MCF 10A (cell line): ENCODE measurements around the gene TMEM87B. TPM values are rescaled to one million over a fixed set of nuclear protein-coding genes. Genes with fewer than 3 reads are reported as not detected.

Source experiments
- Bru-seq: library from RNA; stranded (reverse); fragments of 400-500 nt; gene quantifications from one replicate; lab custom pipeline; 2021; lab: Mats Ljungman, UMichigan
- BruChase-seq, 2 experiments: library from RNA; stranded (reverse); fragments of 400-500 nt; gene quantifications; one replicate each; lab custom pipeline; 2021; lab: Mats Ljungman, UMichigan
- BruUV-seq: library from RNA; stranded (reverse); fragments of 400-500 nt; replicated peaks from 2 replicates; lab custom pipeline; 2021; lab: Mats Ljungman, UMichigan
- CTCF ChIA-PET: fragments of 300-600 bp; sonication (Branson Sonifier 250); formaldehyde crosslinking; extraction: SDS; loops from one replicate; lab custom pipeline; 2021; ENCODE audit warnings: antibody characterized with exemption, inconsistent platforms; lab: Yijun Ruan, JAX
- POLR2A ChIA-PET: fragments of 300-600, 350-650 bp; sonication (Branson Sonifier 250); formaldehyde crosslinking; extraction: SDS; loops from one replicate; lab custom pipeline; 2020; ENCODE audit warnings: antibody characterized with exemption, inconsistent platforms; lab: Yijun Ruan, JAX
- DNase-seq: peaks from one replicate; pipeline ENCODE4 v3.0.0-alpha.2; 2018; ENCODE audit not compliant: unreplicated experiment
- H3K27ac Mint-ChIP-seq: one replicate; pipeline ENCODE4 v1.8.0; 2022; ENCODE audit warnings: mild to moderate bottlenecking, low read depth, mixed read lengths; ENCODE audit not compliant: unreplicated experiment
- H3K27me3 Mint-ChIP-seq: one replicate; pipeline ENCODE4 v1.8.0; 2022; ENCODE audit warnings: mixed read lengths; ENCODE audit not compliant: insufficient read depth, unreplicated experiment
- H3K36me3 Mint-ChIP-seq: one replicate; pipeline ENCODE4 v1.8.0; 2022; ENCODE audit warnings: mild to moderate bottlenecking, moderate library complexity, mixed read lengths; ENCODE audit not compliant: insufficient read depth, unreplicated experiment
- H3K4me1 Mint-ChIP-seq: one replicate; pipeline ENCODE4 v1.8.0; 2022; ENCODE audit warnings: mixed read lengths; ENCODE audit not compliant: insufficient read depth, unreplicated experiment
- H3K4me3 Mint-ChIP-seq: one replicate; pipeline ENCODE4 v1.8.0; 2022; ENCODE audit warnings: mild to moderate bottlenecking, moderate library complexity, mixed read lengths; ENCODE audit not compliant: unreplicated experiment
- H3K9me3 Mint-ChIP-seq: one replicate; pipeline ENCODE4 v1.8.0; 2022; ENCODE audit warnings: mixed read lengths; ENCODE audit not compliant: unreplicated experiment
- CTCF ChIP-seq: fragments of 200-600 bp; IDR thresholded peaks from one replicate; pipeline ENCODE4 v1.8.0; 2022; ENCODE audit warnings: antibody characterized with exemption, mild to moderate bottlenecking; ENCODE audit not compliant: unreplicated experiment
- intact Hi-C: fragments of 100-400 bp; cut with micrococcal nuclease; formaldehyde crosslinking; loops from 2 replicates; pipeline ENCODE4 v1.14.1; 2022
- long read RNA-seq: library from polyadenylated mRNA; stranded (forward); transcript quantifications from one replicate; pipeline ENCODE4 v2.0.0, GENCODE V29; 2022
- total RNA-seq: library from RNA; stranded (reverse); gene quantifications from 2 replicates; pipeline ENCODE4 v1.2.3, GENCODE V29; 2022

TMEM87B gene
- 29.1 and 39.2 TPM in 2 replicates for total RNA-seq
- percentile 79 among the genes with signal in this experiment for Bru-seq, nascent RNA
- BruChase-seq, experiment 1, labeled RNA remaining after a 6-hour chase = percentile 83 among the genes with signal in this experiment
- percentile 85 among the genes with signal in this experiment for BruChase-seq, experiment 2, labeled RNA remaining after a 2-hour chase
- long read RNA-seq, full-length matches to known transcripts = 92 of 113 reads
- long read RNA-seq, partial matches to known transcripts = 6 of 113 reads
- long read RNA-seq, other reads (novel, unspliced or antisense) = 15 of 113 reads

- peak within 1 kb of the TSS; percentile 96 for H3K4me3 Mint-ChIP-seq
- ChIA-PET POLR2A (interaction anchor here (0.5 to 3.8 kb wide), 16 partner anchors 9 to 1022 kb away, joined by 3 to 33 read pairs (median 5); partner anchors contain the start of gene ANAPC1), CTCF (interaction anchor here (0.5 to 9.3 kb wide), 4 partner anchors 16 to 171 kb away, joined by 3 to 151 read pairs (median 4); partner anchors contain the start of gene ANAPC1)
- H3K4me1 Mint-ChIP-seq = peaks cover 34% of the 10 kb centered on the region
- no peaks in the 10 kb centered on the region for H3K27me3 Mint-ChIP-seq
- intact Hi-C loops = loop anchor here (5.0 kb wide), 1 partner anchor 527 kb away; the partner anchor contains the start of gene CHCHD5
- no TSS peak for BruUV-seq
- peaks cover 21% of the 10 kb centered on the region for H3K36me3 Mint-ChIP-seq
- no peak for TF ChIP-seq CTCF
- H3K27ac Mint-ChIP-seq = peak within 1 kb of the TSS; percentile 76
- no peaks in the 10 kb centered on the region for H3K9me3 Mint-ChIP-seq
- DNase-seq = peak; percentile 98
Observed at GRCh38 chr2:112054847-112055729, at the start of gene TMEM87B. Gene TMEM87B, plus strand, starts transcription at chr2:112055269. Its CDS starts 323 bp downstream, at chr2:112055592.

- H3K36me3 Mint-ChIP-seq = no peaks in the 10 kb centered on the region
- peaks cover 7% of the 10 kb centered on the region for H3K4me1 Mint-ChIP-seq
- CTCF ChIA-PET = interaction anchor here (1.1 to 1.4 kb wide), 2 partner anchors 13 to 118 kb away, joined by 3 read pairs; no protein-coding TSS in a partner anchor
- peaks cover 1% of the 10 kb centered on the region for H3K9me3 Mint-ChIP-seq
- no TSS peak for BruUV-seq
- peaks cover 27% of the 10 kb centered on the region for H3K27me3 Mint-ChIP-seq
- no peak for DNase-seq
- no peak overlapping the region for H3K27ac Mint-ChIP-seq
- POLR2A ChIA-PET = interaction anchor here (0.8 to 1.4 kb wide), 3 partner anchors 10 to 122 kb away, joined by 3 to 6 read pairs (median 5); partner anchors contain the start of gene ANAPC1
- H3K4me3 Mint-ChIP-seq = no peak overlapping the region
- intact Hi-C loops = no loop called here
- TF ChIP-seq CTCF = no peak
Observed at GRCh38 chr2:112005406-112006075, 49.5 kb upstream of the TMEM87B start.

- peaks cover 11% of the 10 kb centered on the region for H3K4me1 Mint-ChIP-seq
- DNase-seq = peak; percentile 56
- no peak overlapping the region for H3K27ac Mint-ChIP-seq
- no peak for TF ChIP-seq CTCF
- ChIA-PET POLR2A (interaction anchor here (0.7 to 1.4 kb wide), 4 partner anchors 10 to 122 kb away, joined by 3 to 6 read pairs (median 4); partner anchors contain the start of gene ANAPC1), CTCF (interaction anchor here (1.1 to 1.4 kb wide), 2 partner anchors 12 to 118 kb away, joined by 3 read pairs; no protein-coding TSS in a partner anchor)
- intact Hi-C loops = no loop called here
- H3K4me3 Mint-ChIP-seq = no peak overlapping the region
- BruUV-seq = no TSS peak
- H3K27me3 Mint-ChIP-seq = peaks cover 22% of the 10 kb centered on the region
- H3K36me3 Mint-ChIP-seq = no peaks in the 10 kb centered on the region
- H3K9me3 Mint-ChIP-seq = no peaks in the 10 kb centered on the region
Observed at GRCh38 chr2:112006076-112006410, 49.0 kb upstream of the TMEM87B start.
